NCI-H146 (cell line): ENCODE results near the gene CFAP97D1.
"Not testable (repeated sequence)": the region's sequence is repeated elsewhere in the genome, so short reads cannot be mapped to it uniquely, and the experiment has no call there.

Experiments
- DNase-seq: peaks from one replicate; lab custom pipeline; 2025; lab: John Stamatoyannopoulos, UW

Gene CFAP97D1

DNA sequence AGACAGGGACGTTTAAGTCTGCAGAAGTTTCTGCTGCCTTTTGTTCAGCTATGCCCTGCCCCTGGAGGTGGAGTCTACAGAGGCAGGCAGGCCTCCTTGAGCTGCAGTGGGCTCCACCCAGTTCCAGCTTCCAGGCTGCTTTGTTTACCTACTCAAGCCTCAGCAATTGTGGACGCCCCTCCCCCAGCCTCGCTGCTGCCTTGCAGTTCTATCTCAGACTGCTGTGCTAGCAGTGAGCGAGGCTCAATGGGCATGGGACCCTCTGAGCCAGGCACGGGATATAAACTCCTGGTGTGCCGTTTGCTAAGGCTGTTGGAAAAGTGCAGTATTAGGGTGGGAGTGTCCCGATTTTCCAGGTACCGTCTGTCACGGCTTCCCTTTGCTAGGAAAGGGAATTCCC is 17.8 kb downstream of the CFAP97D1 start:
- not testable (repeated sequence) for DNase-seq

DNA sequence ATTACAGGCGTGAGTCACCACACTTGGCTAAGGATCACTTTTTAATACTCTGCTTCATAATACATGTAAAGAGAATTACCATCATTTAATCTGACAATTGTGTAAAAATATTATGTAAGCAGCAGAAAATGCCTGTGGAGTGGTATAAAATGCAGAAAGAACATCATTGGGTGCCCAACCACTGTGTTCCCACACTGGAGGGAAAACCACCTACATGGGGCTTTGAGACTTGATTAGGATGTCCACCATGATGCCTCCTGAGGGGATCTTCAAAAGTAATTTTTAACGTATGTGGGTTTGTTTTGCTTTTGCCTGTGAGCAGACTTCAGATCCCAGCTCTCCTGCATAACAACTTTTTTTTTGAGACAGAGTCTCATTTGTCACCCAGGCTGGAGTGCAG is 18.8 kb downstream of the CFAP97D1 start:
- no peak for DNase-seq

DNA sequence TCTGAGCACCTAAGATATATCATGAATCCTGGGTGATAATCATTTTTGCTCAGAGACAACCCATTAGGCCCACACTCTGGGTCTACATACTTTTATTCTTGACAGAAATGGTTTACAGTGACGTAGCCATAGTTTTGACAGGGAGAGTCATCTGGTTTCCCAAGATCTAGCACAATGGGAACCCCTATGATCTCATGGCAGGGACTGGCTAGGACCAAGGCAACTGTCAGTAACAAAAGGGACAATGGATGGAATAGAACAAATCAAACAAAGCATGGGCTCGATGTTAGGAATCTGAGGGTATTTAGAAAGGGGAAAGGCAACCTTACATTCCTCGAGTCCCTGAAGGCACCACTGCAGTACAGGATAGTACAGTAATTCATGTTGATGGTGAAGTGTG is 20.5 kb downstream of the CFAP97D1 start:
- DNase-seq, result no peak

DNA sequence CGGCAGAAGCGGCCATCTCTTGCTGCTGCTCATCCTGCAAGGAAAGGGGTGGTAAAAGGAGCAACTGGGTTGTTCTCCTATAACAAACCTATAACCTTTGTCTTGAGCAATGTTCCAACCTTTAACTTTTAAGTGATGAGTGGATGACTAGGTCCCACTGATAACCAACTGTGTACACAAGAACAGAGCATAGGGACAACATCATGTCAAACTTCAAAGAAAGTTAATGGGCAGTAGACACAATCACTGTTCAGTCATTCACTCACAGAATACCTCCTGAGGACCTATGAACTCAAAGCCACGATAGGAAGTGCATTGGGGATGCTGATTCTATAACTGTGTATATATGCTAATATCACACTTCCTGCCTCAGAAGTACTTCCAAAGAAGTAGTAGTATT is 21.6 kb downstream of the CFAP97D1 start:
- DNase-seq, result no peak

DNA sequence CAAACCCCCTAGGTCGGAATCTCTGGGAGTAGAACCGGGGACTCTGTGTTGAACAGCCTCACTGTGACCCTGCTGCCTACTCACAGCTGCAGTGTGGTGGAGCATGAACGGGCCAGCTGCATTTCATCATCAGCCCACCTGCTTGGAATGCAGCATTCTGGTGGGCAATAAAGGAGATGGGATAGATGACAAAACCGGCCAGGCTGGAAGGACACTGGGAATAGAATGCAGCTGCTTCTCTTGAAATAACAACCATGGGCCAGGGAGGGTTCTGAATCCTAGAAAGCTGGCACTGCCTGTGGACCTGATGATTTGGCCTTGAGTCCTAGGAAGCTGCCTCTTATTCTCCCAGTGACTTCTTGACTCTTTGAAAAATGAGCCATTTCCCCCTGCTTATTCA is 23.5 kb downstream of the CFAP97D1 start:
- DNase-seq, result no peak

DNA sequence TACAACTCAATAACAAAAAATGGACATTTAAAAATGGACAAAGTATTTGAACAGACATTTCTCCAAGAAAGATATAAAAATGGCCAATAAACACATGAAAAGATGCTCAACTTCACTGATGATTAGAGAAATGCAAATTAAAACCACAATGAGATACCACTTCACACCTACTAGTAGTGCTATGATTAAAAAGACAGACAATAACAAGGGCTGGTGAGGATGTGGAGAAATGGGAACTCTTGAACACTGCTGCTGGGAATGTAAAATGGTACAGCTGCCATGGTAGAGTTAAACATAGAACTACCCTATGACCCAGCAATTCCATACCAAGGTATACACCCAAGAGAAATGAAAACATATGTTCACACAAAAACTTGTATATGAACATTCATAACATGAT is 24.9 kb downstream of the CFAP97D1 start:
- no peak for DNase-seq

DNA sequence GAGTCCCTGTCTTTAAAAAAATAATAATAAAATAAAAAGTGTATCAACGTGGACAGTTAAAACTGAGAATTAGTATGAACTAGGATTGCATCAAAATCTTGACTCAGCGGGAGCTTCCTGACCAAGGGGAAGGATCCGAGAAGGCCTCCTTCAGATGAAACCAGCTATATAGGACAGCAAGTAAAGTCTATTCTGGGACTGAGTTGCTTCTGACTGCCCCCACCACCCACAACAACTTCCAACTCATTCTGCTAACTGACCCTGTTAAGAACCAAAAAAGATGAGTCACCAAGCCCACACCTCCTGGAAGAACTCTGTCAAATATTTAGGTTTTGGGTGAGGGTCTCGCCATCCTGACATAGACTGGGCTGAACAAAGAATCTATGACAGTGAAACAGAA is 27.8 kb downstream of the CFAP97D1 start:
- no peak for DNase-seq

DNA sequence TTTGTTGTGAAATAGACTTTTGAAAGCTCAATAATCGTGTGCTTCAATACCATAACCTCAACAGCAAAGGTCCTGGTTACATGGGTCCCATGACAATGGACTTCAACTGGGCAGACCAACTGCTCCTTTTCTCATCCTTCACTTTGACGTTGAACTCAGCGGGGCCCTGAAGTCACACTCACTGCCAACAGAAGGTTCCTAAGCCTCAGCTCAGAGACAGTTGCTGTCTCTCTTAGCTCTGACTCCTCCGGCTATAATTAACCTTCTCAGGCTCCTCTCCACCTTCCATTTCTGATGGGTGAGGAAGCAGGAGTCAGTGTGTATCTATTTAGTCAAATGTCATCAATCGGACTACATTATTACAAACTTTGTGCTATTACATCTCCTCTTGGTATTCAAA is 28.9 kb downstream of the CFAP97D1 start:
- no peak for DNase-seq

DNA sequence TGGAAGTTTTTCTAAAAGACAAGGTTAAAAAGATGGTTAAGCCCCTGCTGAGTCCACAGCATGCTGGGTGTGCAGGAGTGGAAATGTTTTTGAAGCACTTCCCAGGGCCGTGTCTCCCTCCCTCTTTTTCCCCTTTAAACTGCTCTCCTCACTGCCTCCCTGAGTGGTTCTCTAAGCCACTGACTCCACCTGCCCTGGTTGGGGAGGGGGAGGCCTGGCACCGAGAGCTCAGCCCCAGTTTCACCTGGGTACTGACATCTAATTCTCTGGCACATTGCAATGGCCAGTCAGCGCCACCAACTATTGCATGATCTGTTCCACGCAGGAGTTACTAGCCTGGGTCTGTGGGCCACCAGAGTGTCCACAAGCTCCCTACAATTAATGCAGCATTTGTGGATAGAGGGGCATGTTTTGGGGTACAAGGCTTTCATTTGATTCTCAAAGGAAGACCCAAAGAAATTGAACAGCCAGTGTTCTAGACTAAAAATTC is 30.0 kb downstream of the CFAP97D1 start:
- no peak for DNase-seq

DNA sequence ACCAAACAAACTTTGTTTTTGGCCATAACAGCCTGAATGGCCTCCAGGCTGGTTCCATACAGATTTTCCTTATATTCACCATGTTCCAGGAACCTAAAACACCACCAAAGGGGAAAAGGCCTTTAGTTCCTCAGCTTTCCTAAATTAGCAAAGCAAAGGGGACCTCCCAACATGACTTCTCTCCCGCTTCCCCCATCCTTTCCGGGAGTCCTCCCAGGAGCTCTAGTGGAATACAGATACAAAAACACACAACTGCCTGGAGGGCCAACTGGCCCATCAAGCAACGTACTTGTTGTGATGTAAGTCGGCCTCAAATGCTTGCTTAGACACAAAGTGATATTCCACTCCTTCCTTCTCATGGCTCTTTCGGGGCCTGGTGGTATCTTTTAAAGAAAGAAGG is 30.6 kb downstream of the CFAP97D1 start:
- no peak for DNase-seq

DNA sequence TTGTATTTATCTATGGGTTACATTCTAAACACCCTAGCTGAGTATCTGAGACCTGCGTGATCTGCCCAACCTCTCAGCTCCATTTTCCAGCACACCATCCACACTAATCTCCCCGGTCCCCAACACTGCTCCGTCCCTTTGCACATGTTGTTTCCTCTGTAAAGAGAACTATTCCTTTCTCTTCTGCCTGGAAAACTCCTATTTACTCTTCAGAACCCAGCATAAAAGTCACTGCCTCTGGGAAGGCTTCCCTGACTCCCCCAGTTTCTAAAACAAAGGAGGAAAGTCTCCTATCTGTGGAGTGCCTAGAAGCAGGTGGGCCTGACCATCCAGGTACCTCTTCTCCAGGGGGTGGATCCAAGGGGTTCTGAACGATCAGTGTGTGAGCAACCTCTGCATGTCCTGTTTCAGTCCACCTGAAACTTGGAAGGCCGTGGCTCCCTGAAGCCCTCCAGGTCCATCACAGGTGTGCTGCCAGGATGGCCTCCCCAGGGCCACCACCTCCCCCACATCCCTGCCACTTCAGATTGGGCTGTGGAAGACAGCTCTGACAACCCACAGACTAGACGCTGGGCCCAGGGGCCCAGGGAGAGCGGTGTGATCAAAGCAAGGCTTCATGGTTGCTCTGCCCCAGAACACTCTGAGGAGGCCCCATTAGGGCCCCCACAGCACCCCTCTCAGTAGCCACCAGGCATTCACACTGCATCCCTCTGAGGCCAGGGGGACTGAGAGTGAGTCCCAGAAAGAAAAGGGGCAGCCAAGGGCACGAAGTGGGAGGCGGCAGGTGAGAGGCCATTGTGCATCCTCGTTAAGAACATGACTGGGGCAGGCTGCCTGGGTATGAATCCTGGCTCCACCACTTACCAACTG is 32.4 kb downstream of the CFAP97D1 start:
- no peak for DNase-seq

DNA sequence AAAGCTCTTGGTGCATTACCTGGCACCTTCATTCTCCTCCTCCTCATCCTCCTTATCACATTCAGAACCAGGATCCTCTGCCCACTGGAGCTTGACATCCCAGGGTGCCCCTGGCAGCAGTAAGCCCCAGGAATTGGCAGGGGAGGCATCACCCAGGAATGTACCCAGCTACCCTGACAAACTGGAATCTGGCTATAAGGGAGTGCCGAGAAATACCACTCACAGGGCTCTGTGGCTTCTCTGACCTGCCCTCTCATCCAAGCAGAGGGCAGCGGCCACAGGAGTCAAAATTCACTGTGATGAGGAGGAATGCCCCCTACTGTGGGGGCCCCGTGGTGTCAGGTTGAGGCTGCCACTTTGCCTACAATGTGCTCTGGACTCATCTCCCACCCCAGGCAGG is 33.2 kb downstream of the CFAP97D1 start:
- DNase-seq, result no peak

DNA sequence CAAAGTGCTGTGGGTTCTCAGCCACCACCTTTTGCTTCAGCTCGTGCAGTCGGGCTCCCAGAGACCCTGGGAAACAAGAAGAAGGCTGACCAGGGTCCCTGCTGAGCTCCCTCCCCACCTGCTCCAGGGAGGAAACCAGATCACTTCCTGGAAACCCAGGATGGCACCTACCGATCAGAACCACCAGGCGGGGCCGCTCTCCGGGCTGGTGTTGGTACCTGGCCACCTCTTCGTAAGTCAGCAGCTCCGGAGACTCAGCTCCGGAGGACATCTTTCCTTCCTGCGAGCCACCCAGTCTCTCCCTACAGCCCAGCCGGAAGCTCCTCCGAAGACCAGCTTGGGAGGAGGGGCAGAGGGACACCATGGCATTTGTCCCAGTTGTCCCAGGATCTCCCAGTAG is 33.8 kb downstream of the CFAP97D1 start:
- no peak for DNase-seq

DNA sequence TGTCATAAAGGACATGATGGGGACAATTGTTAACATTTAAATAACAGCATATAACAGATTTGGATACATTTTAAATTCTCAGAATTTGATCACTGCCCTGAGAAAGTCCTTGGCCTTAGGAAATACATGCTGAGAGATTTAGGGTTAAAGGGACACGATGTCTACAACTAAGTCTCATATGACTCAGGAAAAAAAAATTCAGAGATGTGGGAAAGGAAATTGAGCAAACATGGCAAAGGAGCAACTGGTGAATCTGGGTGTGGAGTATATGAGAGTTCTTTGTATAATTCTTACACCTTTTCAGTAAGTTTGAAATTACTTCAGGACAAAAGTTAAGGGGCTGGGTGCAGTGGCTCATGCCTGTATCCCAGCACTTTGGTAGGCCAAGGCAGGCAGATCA is 34.5 kb downstream of the CFAP97D1 start:
- no peak for DNase-seq

DNA sequence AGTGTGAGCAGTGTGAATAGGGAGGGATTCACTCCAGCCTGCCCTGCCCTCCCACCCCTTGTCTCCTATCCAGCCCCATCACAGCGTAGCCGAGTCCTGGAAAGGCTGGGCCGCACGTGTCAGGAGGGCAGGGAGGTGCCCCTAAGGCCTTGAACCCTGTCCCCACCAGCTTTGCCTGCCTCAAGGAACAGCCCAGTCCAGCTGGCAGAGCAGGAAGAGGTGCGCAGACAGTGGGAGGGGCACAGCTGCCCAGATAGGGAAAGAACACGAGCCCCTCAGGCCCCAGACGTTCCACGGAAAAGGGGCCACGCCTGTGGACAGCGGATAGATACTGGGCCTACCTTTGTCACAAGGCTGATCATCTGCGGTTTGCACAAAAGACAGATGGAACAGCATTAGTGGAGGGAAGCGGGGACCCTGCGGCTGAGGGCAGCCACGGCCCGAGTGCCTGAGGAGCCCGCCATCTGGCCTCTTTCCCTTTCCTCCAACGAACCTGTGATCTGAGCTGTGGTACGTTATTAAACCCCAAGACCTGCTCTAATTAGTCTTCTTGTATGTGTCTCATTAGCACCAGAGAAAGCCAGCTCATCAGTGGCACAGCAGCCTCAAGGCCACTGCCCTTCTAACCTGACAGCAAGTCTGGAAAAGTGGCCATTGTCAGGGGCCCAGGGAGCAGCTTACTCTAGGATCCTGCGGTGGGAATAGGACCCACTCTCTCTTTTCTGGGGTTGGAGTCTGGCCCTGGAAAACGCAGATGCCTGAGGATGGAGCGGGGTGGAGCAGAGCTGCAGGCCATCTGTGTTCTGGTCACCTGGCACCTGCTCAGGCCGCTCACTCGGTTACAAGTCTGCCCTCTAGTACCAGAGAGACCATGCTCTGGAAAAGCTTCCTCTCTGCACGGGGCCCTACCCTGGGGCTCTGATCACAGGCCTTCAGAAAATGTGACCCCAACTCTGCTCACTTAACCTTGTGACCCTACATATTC is 36.4 kb downstream of the CFAP97D1 start:
- DNase-seq, result no peak

DNA sequence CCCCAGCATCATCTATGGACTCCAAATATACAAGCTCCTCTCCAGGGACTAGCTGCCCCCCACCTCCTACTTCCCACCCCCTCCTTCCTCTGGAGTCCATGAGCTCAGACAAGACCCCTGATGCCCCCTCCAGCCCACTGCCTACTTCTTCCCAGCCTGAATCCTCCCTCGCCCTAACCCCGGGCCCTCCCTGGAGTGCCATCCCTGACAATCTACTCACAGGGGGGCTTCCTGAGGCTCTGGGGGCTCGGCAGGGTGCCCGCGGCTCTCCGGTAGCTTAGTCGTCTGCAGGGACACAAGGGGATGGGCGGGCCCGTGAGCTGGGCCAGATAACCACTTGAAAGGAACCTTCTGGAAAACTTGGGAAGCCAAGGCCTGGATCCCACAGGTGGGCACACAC is 37.6 kb downstream of the CFAP97D1 start:
- DNase-seq, result no peak

DNA sequence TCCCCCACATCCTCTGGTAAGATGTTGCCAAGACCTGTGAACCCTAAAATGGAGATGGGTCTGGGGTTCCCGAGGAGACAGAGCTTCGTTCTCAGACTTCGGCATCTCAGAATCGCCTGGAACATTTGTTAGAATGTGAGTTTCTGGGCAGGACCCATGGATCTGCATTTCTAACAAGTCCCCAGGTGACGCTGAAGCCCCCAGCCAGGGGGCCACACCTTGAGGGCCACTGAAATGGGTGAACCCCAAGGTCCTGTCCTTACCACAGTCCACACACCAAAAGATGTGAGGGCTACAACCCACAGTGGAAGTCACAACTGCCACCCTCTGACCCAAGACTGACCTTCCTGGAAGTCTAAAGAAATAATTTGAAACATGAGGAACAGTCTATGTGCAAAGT is 38.7 kb downstream of the CFAP97D1 start:
- no peak for DNase-seq

DNA sequence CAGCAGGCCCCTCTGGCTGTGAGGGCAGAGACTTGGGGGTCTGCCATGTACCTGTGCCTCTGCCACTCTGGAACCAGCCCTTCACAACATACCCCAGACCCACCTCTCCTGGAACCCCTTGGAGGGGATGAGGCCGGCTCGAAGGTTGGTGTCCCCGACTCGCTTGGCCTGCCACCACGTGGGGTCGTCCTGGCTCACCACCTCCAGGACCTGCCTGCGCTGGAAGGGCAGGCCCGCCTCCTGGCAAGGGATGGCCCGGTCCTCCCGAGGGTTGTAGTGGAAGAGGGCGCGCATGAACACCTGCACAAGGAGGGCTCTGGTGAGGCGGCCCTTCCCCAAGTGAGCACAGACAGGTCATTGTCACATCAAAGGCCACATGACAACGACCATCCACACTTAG is 40.5 kb downstream of the CFAP97D1 start:
- DNase-seq, result no peak

DNA sequence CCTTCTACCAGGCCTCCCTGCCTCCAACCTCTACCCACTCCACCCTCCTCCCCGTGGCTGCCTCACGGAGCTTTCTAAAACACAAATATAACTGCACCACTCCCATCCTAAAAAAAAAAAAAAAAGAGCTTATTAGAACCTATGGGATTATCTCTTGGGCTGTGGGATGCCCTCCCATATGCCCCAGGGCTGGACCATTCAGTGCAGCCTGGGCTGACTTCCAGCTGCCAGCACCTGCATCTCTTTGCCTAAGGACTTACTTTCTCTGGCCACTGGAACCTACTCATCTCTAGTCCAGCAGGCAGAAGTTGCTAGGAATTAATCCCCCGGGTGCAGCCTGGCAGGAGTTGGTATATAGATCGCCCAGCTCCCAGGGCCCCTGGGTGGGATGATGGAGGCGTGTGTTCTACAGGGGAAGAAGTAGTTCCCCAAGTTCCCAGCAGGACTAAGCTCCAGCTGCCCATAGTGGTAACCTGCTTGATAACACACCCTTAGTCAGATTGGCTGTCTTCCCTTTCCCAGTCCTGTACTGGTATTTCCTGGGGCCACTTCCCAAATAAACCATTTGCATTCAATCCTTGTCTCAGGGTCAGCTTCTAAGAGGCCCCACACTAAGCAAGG is 42.4 kb downstream of the CFAP97D1 start:
- DNase-seq, result no peak

DNA sequence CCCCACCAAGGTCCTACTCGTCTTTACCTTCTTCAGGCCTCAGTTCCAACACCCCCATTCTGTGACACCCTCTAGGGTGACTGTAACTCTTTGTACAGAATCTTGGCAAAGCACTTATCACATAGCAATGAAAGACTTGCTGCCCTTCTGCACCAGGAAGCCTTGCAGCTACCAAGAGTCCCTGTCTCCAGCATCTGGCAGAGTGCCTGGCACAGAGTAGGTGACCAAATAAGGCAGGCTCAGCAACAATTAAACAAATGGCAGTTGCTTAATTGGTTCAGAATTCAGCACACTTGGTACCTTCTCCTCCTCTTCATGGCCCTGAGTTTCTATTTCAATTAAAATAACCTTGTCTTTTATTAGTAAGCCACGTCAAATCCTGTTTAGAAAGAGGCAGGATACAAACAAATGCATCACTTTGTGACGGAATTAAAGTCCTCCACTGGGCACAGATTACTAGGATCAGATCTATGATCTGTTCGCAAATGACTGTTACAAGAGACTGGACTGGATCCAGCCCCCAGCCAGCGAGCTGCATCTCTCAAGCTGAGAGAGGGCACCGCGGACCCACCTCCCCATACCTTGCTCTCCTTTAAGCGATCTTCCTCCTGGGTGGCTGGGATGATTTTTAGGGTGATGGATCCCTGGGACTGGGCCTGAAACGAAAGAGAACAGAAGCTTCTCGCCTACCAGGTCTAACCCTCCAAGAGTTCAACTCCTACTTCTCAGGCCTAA is 43.3 kb downstream of the CFAP97D1 start:
- no peak for DNase-seq

DNA sequence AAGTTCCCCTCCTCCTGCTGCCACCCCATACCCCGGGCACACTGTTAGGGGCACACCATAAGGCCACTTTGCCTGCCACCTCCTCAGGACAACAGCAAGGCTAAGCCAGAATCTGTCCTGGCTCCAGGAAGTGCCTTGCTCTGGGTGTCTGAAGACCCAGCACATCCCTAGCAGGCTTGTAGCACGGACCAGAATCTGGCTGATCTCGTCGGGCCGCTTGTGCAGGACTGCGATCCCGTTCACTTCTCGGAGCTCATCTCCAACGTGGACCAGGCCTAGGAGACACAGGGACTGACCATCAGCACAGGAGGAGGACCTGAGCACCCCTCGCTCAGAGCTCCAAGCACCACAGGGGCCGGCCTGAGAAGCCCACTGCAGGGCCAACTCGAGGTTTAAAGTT is 45.3 kb downstream of the CFAP97D1 start:
- DNase-seq, result no peak

DNA sequence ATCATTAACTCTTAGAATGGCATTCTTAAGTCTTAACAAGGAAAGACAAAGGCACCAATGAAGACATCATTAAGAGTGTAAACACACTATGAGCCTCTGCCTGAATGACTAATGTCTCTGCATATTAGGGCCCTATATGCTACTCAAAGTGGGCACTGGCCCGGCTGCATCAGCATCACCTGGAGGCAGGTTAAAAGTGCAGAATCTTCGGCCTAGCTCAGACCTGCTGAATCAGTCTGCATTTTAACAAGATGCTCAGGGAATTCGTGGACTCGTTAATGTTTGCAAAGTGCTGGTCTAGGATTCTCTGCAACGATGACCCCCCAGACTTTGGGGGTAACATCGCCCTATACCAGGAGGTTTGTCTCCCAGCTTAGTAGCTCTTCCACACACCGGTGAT is 46.0 kb downstream of the CFAP97D1 start:
- DNase-seq, result no peak
